ENCODE measurements around the gene ELMOD3. TPM values are rescaled to one million over a fixed set of nuclear protein-coding genes. Genes with fewer than 3 reads are reported as not detected.

Gene ELMOD3
- total RNA-seq, 1 experiment from 2014 or later: 14.6 TPM

DNA sequence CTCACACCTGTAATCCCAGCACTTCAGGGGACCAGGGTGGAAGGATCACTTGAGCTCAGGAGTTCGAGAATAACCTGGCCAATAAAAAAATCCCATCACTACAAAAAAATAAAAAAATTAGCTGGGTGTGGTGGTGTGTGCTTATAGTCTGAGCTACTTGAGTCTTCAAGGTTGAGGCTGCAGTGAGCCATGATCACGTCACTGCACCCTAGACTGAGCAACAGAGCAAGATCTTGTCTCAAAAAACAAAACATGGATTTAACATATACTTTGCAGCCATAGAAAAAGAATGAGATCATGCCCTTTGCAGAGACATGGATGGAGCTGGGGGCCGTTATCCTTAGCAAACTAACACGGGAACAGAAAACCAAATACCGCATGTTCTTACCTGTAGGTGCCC lies 86.2 kb downstream of the ELMOD3 start:
- no peak for DNase-seq (ENCODE audit: low spot score)

Other genes starting within 250 kb of the ELMOD3 start
- gene TCF7L1, start 221.4 kb upstream of the ELMOD3 start, total RNA-seq (2014; rRNA removed; shearing (Covaris generic)): 0.17 TPM in 1 of 2 replicates, not detected in the other
- gene TGOLN2, start 26.8 kb upstream of the ELMOD3 start, total RNA-seq (2014; rRNA removed; shearing (Covaris generic)): 62.7 and 80.1 TPM in 2 replicates
- 13.1 and 14.1 TPM in 2 replicates for gene RETSAT, start 241 bp upstream of the ELMOD3 start, total RNA-seq (2014; rRNA removed; shearing (Covaris generic))
- 286 and 301 TPM in 2 replicates for gene CAPG, start 55.6 kb downstream of the ELMOD3 start, total RNA-seq (2014; rRNA removed; shearing (Covaris generic))
- not detected in 2 replicates for gene SH2D6, start 63.9 kb downstream of the ELMOD3 start, total RNA-seq (2014; rRNA removed; shearing (Covaris generic))
- gene MAT2A, start 184.4 kb downstream of the ELMOD3 start, total RNA-seq (2014; rRNA removed; shearing (Covaris generic)): 30.6 and 52.6 TPM in 2 replicates
- 36.8 and 44.7 TPM in 2 replicates for gene GGCX, start 206.7 kb downstream of the ELMOD3 start, total RNA-seq (2014; rRNA removed; shearing (Covaris generic))
- 0.43 and 1.3 TPM in 2 replicates for gene VAMP8, start 222.8 kb downstream of the ELMOD3 start, total RNA-seq (2014; rRNA removed; shearing (Covaris generic))
- gene VAMP5, start 229.7 kb downstream of the ELMOD3 start, total RNA-seq (2014; rRNA removed; shearing (Covaris generic)): 0.77 and 1.8 TPM in 2 replicates
- gene RNF181, start 241.0 kb downstream of the ELMOD3 start, total RNA-seq (2014; rRNA removed; shearing (Covaris generic)): 286 and 303 TPM in 2 replicates
- gene TMEM150A, start 247.9 kb downstream of the ELMOD3 start, total RNA-seq (2014; rRNA removed; shearing (Covaris generic)): 10.2 and 11.1 TPM in 2 replicates

All from H4 (cell line).